IPS-18c (cell line): ENCODE results near the gene YOD1.

Source experiments
- H3K4me3 ChIP-seq: 2 replicates; pipeline ENCODE4 v1.7.0; 2013; ENCODE audit warnings: low read depth, mild to moderate bottlenecking, low read length, moderate library complexity; ENCODE audit not compliant: insufficient read depth
- H3K9me3 ChIP-seq: one replicate; pipeline ENCODE4 v1.6.1; 2013; ENCODE audit warnings: mild to moderate bottlenecking, low read length, moderate library complexity; ENCODE audit not compliant: control insufficient read depth, insufficient read depth

The YOD1 gene

GRCh38 chr1:207006083-207006482 is 44.9 kb downstream of the YOD1 start:
- Histone ChIP-seq H3K9me3 (no peaks in the 10 kb centered on the region), H3K4me3 (no peak overlapping the region)

DNA sequence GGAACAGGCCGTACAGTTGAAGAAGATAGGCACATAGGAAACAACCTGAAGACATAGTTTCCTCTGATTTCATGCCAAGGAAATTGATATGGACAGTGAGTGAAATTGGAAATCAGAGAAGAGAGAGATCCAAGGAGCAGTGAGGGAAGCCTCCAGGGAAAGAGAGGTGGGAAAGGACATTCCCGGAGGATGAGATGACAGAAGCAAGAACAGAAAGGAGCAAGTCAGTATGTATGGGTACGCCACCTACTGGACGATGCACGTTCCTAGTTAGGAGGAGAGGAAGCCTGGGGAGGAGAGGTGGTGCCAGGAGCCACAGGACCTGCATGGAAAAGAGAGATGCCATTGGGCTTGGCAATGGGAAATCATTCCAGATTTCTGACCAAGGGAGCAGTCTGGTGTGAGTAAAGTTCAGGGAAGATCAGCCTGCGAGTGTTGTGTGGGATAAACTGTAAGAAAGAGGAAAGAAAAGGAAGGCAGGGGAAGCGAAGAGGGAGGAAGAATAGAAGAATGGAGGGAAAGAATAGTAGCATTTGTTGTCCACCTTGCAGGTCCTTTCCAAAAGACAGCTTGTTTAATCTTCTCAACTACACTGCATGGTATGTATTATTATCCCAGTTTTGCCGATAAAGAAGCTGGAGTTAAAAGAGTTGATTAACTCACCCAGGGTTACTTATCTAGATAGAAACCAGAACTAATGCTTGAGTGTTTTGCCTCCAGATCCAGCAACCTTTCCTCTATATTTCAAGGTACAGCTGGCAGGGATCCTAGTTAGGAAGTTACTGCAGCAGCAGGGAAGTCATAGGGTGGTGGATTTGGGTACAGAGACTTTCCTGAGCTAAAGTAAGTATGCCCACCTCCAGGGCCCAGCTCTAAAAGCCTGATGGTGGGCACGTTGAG is 45.8 kb downstream of the YOD1 start:
- Histone ChIP-seq H3K9me3 (no peaks in the 10 kb centered on the region), H3K4me3 (no peak overlapping the region)

- Histone ChIP-seq H3K9me3 (no peaks in the 10 kb centered on the region), H3K4me3 (no peak overlapping the region)
Measured at GRCh38 chr1:207003210-207003609, 47.8 kb downstream of the YOD1 start.

GRCh38 chr1:207002724-207003146 is 48.3 kb downstream of the YOD1 start:
- Histone ChIP-seq H3K4me3 (no peak overlapping the region), H3K9me3 (no peaks in the 10 kb centered on the region)

GRCh38 chr1:207001492-207002245 is 49.3 kb downstream of the YOD1 start:
- H3K4me3 ChIP-seq, result no peak overlapping the region
- H3K9me3 ChIP-seq, result no peaks in the 10 kb centered on the region

- no peak overlapping the region for H3K4me3 ChIP-seq
- H3K9me3 ChIP-seq, result no peaks in the 10 kb centered on the region
Measured at GRCh38 chr1:207000651-207001291, 50.2 kb downstream of the YOD1 start.

- no peak overlapping the region for H3K4me3 ChIP-seq
- no peaks in the 10 kb centered on the region for H3K9me3 ChIP-seq
Measured at GRCh38 chr1:206998816-206999215, 52.2 kb downstream of the YOD1 start.
